ENCODE results near the gene NFIB. TPM values are rescaled to one million over a fixed set of nuclear protein-coding genes. Genes with fewer than 3 reads are reported as not detected.

NFIB gene
- total RNA-seq, 1 donor from 2014 or later, result 99.9 TPM

- Histone ChIP-seq H3K27me3 (no peaks in the 10 kb centered on the region), H3K27ac (no peak overlapping the region), H3K4me1 (peaks cover 0 to 3% of the 10 kb centered on the region in 2 donors), H3K36me3 (no peaks in the 10 kb centered on the region), H3K4me3 (no peak overlapping the region), H3K9me3 (no peaks in the 10 kb centered on the region)
- intact Hi-C loops (cut with DNase I), result no loop called here
- DNase-seq (ENCODE audit: low spot score in 2 of 2), result no peak
- TF ChIP-seq, protein P1, sequence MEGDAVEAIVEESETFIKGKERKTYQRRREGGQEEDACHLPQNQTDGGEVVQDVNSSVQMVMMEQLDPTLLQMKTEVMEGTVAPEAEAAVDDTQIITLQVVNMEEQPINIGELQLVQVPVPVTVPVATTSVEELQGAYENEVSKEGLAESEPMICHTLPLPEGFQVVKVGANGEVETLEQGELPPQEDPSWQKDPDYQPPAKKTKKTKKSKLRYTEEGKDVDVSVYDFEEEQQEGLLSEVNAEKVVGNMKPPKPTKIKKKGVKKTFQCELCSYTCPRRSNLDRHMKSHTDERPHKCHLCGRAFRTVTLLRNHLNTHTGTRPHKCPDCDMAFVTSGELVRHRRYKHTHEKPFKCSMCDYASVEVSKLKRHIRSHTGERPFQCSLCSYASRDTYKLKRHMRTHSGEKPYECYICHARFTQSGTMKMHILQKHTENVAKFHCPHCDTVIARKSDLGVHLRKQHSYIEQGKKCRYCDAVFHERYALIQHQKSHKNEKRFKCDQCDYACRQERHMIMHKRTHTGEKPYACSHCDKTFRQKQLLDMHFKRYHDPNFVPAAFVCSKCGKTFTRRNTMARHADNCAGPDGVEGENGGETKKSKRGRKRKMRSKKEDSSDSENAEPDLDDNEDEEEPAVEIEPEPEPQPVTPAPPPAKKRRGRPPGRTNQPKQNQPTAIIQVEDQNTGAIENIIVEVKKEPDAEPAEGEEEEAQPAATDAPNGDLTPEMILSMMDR (IDR thresholded peaks at IDR 0.05), result no peak
Measured at GRCh38 chr9:14228602-14229001, 85.3 kb downstream of the NFIB start.

DNA sequence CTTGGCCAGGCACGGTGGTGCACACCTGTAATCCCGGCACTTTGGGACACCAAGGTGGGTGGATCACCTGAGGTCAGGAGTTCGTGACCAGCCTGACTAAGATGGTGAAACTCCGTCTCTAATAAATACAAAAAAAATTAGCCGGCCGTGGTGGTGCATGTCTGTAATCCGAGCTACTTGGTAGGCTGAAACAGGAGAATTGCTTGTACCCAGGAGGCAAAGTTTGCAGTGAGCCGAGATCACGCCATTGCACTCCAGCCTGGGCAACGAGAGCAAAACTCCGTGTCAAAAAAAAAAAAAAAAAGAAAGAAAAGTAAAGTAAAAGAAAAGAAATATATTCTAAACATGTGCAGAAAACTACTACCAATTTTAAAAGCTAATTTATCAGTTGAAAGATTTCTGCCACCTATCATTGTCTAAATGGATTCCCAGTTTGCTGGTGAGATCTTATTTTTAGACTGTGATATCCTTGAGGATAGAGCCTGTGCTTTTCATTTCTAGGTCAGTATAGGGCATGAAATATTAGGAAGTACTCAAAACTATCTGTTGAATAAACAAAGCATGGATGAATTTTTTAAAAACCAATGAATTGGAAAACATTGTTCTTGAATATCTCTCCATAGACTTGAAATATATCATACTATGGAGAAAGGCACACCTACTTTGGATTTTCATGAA lies 86.9 kb downstream of the NFIB start:
- Histone ChIP-seq H3K4me3 (no peak overlapping the region), H3K36me3 (no peaks in the 10 kb centered on the region), H3K27ac (no peak overlapping the region), H3K27me3 (no peaks in the 10 kb centered on the region), H3K4me1 (peaks cover 0 to 6% of the 10 kb centered on the region in 2 donors), H3K9me3 (no peaks in the 10 kb centered on the region)
- intact Hi-C loops (cut with DNase I), result no loop called here
- DNase-seq (ENCODE audit: low spot score in 2 of 2), result no peak
- TF ChIP-seq, protein P1 (IDR thresholded peaks at IDR 0.05), result no peak

GRCh38 chr9:14223081-14223480 lies 90.9 kb downstream of the NFIB start:
- DNase-seq (ENCODE audit: low spot score in 2 of 2), result no peak
- no peak overlapping the region for H3K4me3 ChIP-seq
- peaks cover 6 to 31% of the 10 kb centered on the region in 2 donors for H3K4me1 ChIP-seq
- H3K36me3 ChIP-seq, result no peaks in the 10 kb centered on the region
- no peaks in the 10 kb centered on the region for H3K9me3 ChIP-seq
- TF ChIP-seq, protein P1 (IDR thresholded peaks at IDR 0.05), result no peak
- no peak overlapping the region for H3K27ac ChIP-seq
- intact Hi-C loops (cut with DNase I), result loop anchor here (5.0 kb wide), 1 partner anchor 89 kb away; the partner anchor contains the start of gene NFIB
- no peaks in the 10 kb centered on the region for H3K27me3 ChIP-seq

DNA sequence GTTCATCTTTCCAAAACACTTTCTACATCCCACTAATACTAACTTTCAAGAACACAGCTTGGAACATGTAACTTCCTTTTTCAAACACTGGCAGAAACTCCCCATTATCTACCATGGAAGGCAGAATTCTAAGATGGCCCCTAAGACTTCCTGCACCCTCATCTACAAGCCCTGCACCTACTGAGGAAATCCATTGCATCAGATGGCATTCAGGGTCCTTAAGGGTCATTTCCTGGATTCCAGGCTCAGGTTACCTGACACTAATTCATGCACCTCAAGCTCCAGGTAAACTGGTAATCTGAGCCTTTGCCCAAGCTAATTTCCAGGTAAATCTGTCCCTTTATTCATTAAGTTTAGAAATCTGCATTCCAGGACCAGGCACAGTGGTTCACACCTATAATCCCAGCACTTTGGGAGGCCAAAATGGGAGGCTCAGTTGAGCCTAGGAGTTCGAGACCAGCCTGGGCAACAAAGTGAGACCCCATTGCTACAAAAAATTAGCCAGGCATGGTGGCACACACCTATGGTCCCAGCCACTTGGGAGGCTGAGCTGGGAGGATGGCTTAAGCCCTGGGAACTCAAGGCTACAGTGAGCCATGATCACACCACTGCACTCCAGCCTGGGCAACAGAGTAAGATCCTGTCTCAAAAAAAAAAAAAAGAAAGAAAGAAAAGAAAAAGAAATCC lies 91.6 kb downstream of the NFIB start:
- TF ChIP-seq, protein P1 (IDR thresholded peaks at IDR 0.05), result no peak
- H3K36me3 ChIP-seq, result no peaks in the 10 kb centered on the region
- no peak for DNase-seq (ENCODE audit: low spot score in 2 of 2)
- H3K27me3 ChIP-seq, result no peaks in the 10 kb centered on the region
- peaks cover 6 to 31% of the 10 kb centered on the region in 2 donors for H3K4me1 ChIP-seq
- H3K4me3 ChIP-seq, result no peak overlapping the region
- peak overlapping the region; percentile 61 to 64 for H3K27ac ChIP-seq
- intact Hi-C loops (cut with DNase I), result loop anchor here (5.0 kb wide), 1 partner anchor 90 kb away; the partner anchor contains the start of gene NFIB
- H3K9me3 ChIP-seq, result no peaks in the 10 kb centered on the region

- Histone ChIP-seq H3K27ac (peak overlapping the region; percentile 61 to 64), H3K4me1 (peaks cover 6 to 31% of the 10 kb centered on the region in 2 donors), H3K36me3 (no peaks in the 10 kb centered on the region), H3K27me3 (no peaks in the 10 kb centered on the region), H3K4me3 (no peak overlapping the region), H3K9me3 (no peaks in the 10 kb centered on the region)
- TF ChIP-seq, protein P1 (IDR thresholded peaks at IDR 0.05), result no peak
- DNase-seq (ENCODE audit: low spot score in 2 of 2), result peak in 1 of 2 donors; percentile 72
- intact Hi-C loops (cut with DNase I), result loop anchor here (5.0 kb wide), 1 partner anchor 91 kb away; the partner anchor contains the start of gene NFIB
Measured at GRCh38 chr9:14221558-14221957, 92.4 kb downstream of the NFIB start.
